ENCODE results near the gene PPP2R1B. TPM values are rescaled to one million over a fixed set of nuclear protein-coding genes. Genes with fewer than 3 reads are reported as not detected.

Gene PPP2R1B
- total RNA-seq, 6 experiments from 2014 or later, result 44.5 to 150 (median 59.6) TPM

DNA sequence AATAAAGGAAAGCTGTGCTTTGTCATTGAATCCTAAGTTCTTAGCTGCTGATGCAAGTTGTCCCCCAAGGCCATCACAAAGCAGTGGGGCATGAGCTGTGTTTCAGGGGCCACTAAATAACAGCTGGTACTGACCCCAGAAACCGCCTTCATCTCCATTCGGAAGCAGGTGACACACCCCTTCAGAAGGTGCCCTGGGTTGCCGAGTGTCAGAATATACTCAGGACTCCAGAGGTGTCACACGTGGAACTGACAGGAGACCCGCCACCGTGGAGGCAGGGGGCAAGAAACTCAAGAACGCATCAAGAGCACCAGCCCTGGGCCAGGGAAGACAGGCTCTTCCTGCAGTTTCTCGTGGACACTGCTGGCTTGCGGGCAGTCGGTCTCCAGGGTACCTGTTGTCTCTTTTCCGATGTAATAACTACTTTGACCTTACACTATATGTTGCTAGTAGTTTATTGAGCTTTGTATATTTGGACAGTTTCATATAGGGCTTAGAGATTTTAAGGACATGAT is 41.5 kb downstream of the PPP2R1B start:
- no peaks in the 10 kb centered on the region for H3K9me3 ChIP-seq
- no peak for ATAC-seq
- DNase-seq, result no peak
- peaks cover 0 to 45% (median 19%) of the 10 kb centered on the region in 4 donors for H3K4me1 ChIP-seq
- H3K27ac ChIP-seq, result peak overlapping the region in 2 of 3 donors; percentile 30 to 99
- intact Hi-C loops (cut with DNase I), result no loop called here
- no peaks in the 10 kb centered on the region for H3K27me3 ChIP-seq
- no peak for TF ChIP-seq POLR2A (IDR thresholded peaks at IDR 0.05)
- TF ChIP-seq, protein P1, sequence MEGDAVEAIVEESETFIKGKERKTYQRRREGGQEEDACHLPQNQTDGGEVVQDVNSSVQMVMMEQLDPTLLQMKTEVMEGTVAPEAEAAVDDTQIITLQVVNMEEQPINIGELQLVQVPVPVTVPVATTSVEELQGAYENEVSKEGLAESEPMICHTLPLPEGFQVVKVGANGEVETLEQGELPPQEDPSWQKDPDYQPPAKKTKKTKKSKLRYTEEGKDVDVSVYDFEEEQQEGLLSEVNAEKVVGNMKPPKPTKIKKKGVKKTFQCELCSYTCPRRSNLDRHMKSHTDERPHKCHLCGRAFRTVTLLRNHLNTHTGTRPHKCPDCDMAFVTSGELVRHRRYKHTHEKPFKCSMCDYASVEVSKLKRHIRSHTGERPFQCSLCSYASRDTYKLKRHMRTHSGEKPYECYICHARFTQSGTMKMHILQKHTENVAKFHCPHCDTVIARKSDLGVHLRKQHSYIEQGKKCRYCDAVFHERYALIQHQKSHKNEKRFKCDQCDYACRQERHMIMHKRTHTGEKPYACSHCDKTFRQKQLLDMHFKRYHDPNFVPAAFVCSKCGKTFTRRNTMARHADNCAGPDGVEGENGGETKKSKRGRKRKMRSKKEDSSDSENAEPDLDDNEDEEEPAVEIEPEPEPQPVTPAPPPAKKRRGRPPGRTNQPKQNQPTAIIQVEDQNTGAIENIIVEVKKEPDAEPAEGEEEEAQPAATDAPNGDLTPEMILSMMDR (IDR thresholded peaks at IDR 0.05), result no peak
- no peak overlapping the region for H3K4me3 ChIP-seq
- H3K36me3 ChIP-seq, result peaks cover 0 to 48% (median 28%) of the 10 kb centered on the region in 4 donors
- WGBS (ENCODE audit: insufficient coverage, low coverage, low lambda C conversion rate, missing lambda C conversion rate), result 92% methylated on average over 6 of the region's 11 CpGs

- H3K4me1 ChIP-seq, result peaks cover 0 to 42% (median 20%) of the 10 kb centered on the region in 4 donors
- ATAC-seq, result no peak
- no peak for DNase-seq
- TF ChIP-seq POLR2A (IDR thresholded peaks at IDR 0.05), result no peak
- TF ChIP-seq, protein P1 (IDR thresholded peaks at IDR 0.05), result no peak
- intact Hi-C loops (cut with DNase I), result no loop called here
- no peaks in the 10 kb centered on the region for H3K9me3 ChIP-seq
- 74% methylated on average over 10 of the region's 15 CpGs for WGBS (ENCODE audit: insufficient coverage, low coverage, low lambda C conversion rate, missing lambda C conversion rate)
- peaks cover 0 to 53% (median 32%) of the 10 kb centered on the region in 4 donors for H3K36me3 ChIP-seq
- no peak overlapping the region for H3K4me3 ChIP-seq
- H3K27me3 ChIP-seq, result no peaks in the 10 kb centered on the region
- peak overlapping the region in 2 of 3 donors; percentile 30 to 32 for H3K27ac ChIP-seq
Observed at GRCh38 chr11:111723595-111723994, 42.6 kb downstream of the PPP2R1B start.

DNA sequence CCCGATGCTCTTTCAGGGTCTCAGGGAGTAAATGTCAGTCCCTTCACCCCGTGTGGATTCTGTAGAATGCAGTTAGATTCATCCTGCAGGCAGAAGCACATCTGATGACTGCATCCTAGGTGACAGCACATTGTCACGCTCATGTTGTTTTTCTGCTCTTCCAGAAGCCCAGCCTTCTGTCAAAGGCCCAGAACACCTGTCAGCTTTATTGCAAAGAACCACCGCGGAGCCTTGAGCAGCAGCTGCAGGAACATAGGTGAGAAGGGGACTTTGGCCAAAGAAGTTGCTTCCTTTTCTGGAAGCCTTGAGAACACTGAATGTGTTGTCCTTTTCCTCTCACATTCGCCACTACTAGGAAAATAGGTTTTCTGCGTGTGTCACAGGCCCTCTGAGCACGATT is 43.7 kb downstream of the PPP2R1B start:
- Histone ChIP-seq H3K27me3 (no peaks in the 10 kb centered on the region), H3K4me1 (peaks cover 0 to 42% (median 20%) of the 10 kb centered on the region in 4 donors), H3K27ac (peak overlapping the region in 2 of 3 donors; percentile 77 to 90), H3K4me3 (no peak overlapping the region), H3K36me3 (peaks cover 0 to 56% (median 32%) of the 10 kb centered on the region in 4 donors), H3K9me3 (no peaks in the 10 kb centered on the region)
- intact Hi-C loops (cut with DNase I), result no loop called here
- WGBS (ENCODE audit: insufficient coverage, low coverage, low lambda C conversion rate, missing lambda C conversion rate), result 88% methylated on average over 3 of the region's 8 CpGs
- TF ChIP-seq, protein P1 (IDR thresholded peaks at IDR 0.05), result no peak
- TF ChIP-seq POLR2A (IDR thresholded peaks at IDR 0.05), result no peak
- no peak for ATAC-seq
- DNase-seq, result no peak

DNA sequence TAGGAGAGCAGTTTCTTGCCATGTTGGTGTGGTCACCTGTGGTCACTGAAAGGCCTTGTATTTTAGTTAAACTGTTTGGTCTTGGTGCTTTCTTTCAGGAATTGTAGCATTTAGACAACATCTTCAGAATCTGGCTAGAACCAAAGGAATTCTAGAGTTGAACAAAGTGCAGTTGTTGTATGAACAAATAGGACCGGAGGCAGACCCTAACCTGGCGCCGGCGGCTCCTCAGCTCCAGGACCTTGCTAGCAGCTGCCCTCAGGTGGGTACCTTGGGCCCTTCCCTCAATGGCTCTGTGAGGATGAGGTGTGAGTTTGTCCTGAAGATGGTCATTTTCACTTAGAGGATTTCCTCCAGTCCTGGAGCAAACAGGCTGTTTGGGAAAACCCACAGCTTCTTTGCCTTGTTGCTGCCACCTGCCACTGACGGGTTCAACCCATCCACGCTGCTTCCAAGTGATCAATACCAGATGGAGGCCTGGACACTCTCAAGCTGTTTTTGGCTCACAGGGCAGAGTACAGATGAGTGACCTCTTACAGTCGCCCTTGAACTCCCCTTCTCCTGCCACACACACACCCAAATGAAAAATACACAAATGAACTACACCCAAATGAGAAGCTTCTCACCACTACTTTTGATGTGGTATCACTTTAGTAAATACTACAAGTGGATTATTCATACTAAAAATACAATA is 45.2 kb downstream of the PPP2R1B start:
- Histone ChIP-seq H3K4me3 (no peak overlapping the region), H3K9me3 (no peaks in the 10 kb centered on the region), H3K27me3 (no peaks in the 10 kb centered on the region), H3K36me3 (peaks cover 0 to 56% (median 32%) of the 10 kb centered on the region in 4 donors), H3K27ac (peak overlapping the region; percentile 73 to 90 (median 78)), H3K4me1 (peaks cover 0 to 33% (median 17%) of the 10 kb centered on the region in 4 donors)
- ATAC-seq (peak; percentile 81 to 88 (median 86)), DNase-seq (peak; percentile 59 to 86 (median 80))
- TF ChIP-seq POLR2A (IDR thresholded peaks at IDR 0.05), result no peak
- TF ChIP-seq, protein P1 (IDR thresholded peaks at IDR 0.05), result no peak
- WGBS (ENCODE audit: insufficient coverage, low coverage, low lambda C conversion rate, missing lambda C conversion rate), result 58% methylated on average over 4 of the region's 7 CpGs
- intact Hi-C loops (cut with DNase I), result no loop called here
